HepG2 (cell line): ENCODE results near the gene MAP10. TPM values are rescaled to one million over a fixed set of nuclear protein-coding genes. Genes with fewer than 3 reads are reported as not detected.

Experiments
- ATAC-seq: fragments of 200-7000 bp; cut with Tn5 transposase; 3 replicates; pipeline ENCODE4 v1.9.1; 2020; ENCODE audit warnings: mild to moderate bottlenecking, moderate library complexity
- BruUV-seq: library from RNA; stranded (reverse); fragments of 400-500 nt; replicated peaks from 2 replicates; lab custom pipeline; 2021; lab: Mats Ljungman, UMichigan
- CTCF ChIA-PET: fragments of 300-600 bp; formaldehyde crosslinking; extraction: SDS; loops from one replicate; lab custom pipeline; 2021; ENCODE audit warnings: low total read pairs, inconsistent platforms, low intra/inter-chr PET ratio; lab: Yijun Ruan, JAX
- POLR2A ChIA-PET: fragments of 350-600 bp; sonication (Branson Sonifier 250); formaldehyde crosslinking; loops from one replicate; lab custom pipeline; 2020; ENCODE audit warnings: antibody characterized with exemption, inconsistent platforms; lab: Yijun Ruan, JAX
- DNase-seq: peaks from one replicate; pipeline ENCODE4 v3.0.0-alpha.2; 2015; ENCODE audit warnings: low spot score
- FAIRE-seq: peaks from 3 replicates; lab custom pipeline; 2011; peaks lifted over from hg19 to GRCh38; lab: Jason Lieb, UNC
- H2AFZ ChIP-seq: one replicate; pipeline ENCODE4 v1.6.1; 2011; ENCODE audit warnings: low read length, inconsistent platforms
- H3K27ac ChIP-seq: fragments of 300-600 bp; 3 replicates; pipeline ENCODE4 v1.8.0; 2011; ENCODE audit warnings: mixed run types, mild to moderate bottlenecking, mixed read lengths, low read length, inconsistent platforms; ENCODE audit not compliant: insufficient read depth; ENCODE audit errors: extremely low read length
- H3K27me3 ChIP-seq, 2 experiments: fragments of 200-600 bp in 1 of 2; 2 replicates in 1 of 2; 3 replicates in 1 of 2; pipeline versions ENCODE4 v1.6.0 to v1.8.0; 2011; ENCODE audit warnings: low read length in 2 of 2, mild to moderate bottlenecking in 2 of 2, moderate library complexity in 2 of 2, inconsistent platforms in 1 of 2; ENCODE audit not compliant: insufficient read depth in 2 of 2, control insufficient read depth in 1 of 2
- H3K36me3 ChIP-seq, 2 experiments: fragments of 200-600 bp in 1 of 2; replicated peaks in 1 of 2; 2 replicates in 1 of 2; 3 replicates in 1 of 2; pipeline versions ENCODE4 v1.5.1 to v1.8.0; 2011; ENCODE audit warnings: low read length in 2 of 2, inconsistent platforms in 1 of 2; ENCODE audit not compliant: insufficient read depth in 2 of 2, control insufficient read depth in 1 of 2
- H3K4me1 ChIP-seq: 2 replicates; pipeline ENCODE4 v1.5.1; 2012; ENCODE audit warnings: low read length, inconsistent platforms; ENCODE audit not compliant: insufficient read depth
- H3K4me2 ChIP-seq: 2 replicates; pipeline ENCODE4 v1.6.0; 2011; ENCODE audit warnings: low read depth, low read length, inconsistent platforms
- H3K4me3 ChIP-seq, 3 experiments: fragments of 200-600 bp in 1 of 3; sonication (generic), shearing (Covaris generic) in 1 of 3; replicated peaks in 1 of 3; 2 replicates each; pipeline ENCODE4 v1.5.1; 2011 to 2016; ENCODE audit warnings: low read length in 3 of 3, inconsistent platforms in 2 of 3, low read depth in 2 of 3, mild to moderate bottlenecking in 2 of 3, control low read depth in 1 of 3, mixed read lengths in 1 of 3; ENCODE audit not compliant: insufficient read depth in 1 of 3
- H3K79me2 ChIP-seq: one replicate; pipeline ENCODE4 v1.6.1; 2011; ENCODE audit warnings: low read length, inconsistent platforms; ENCODE audit not compliant: insufficient read depth
- H3K9ac ChIP-seq: 2 replicates; pipeline ENCODE4 v1.6.0; 2011; ENCODE audit warnings: mild to moderate bottlenecking, low read depth, low read length, inconsistent platforms; ENCODE audit not compliant: insufficient read depth
- H3K9me3 ChIP-seq: 2 replicates; pipeline ENCODE4 v1.5.1; 2012; ENCODE audit warnings: mild to moderate bottlenecking, low read length
- H4K20me1 ChIP-seq: 2 replicates; pipeline ENCODE4 v1.6.0; 2011; ENCODE audit warnings: inconsistent platforms, mild to moderate bottlenecking, low read length, moderate library complexity; ENCODE audit not compliant: insufficient read depth
- ETV6 ChIP-seq: sonication (generic); formaldehyde crosslinking; conservative IDR thresholded peaks from 2 replicates; pipeline ENCODE4 v1.4.0; 2020; ENCODE audit warnings: missing genetic modification reagents
- GABPA ChIP-seq, 2 experiments: IDR thresholded peaks; 2 replicates each; pipeline ENCODE4 v1.6.1; 2011 to 2016; ENCODE audit warnings: low read depth in 2 of 2, low read length in 1 of 2, missing biosample characterization in 1 of 2, missing genetic modification characterization in 1 of 2
- HOXA9 ChIP-seq: sonication (generic); formaldehyde crosslinking; IDR thresholded peaks from 2 replicates; pipeline ENCODE4 v1.8.1; 2022; ENCODE audit warnings: missing genetic modification reagents, mild to moderate bottlenecking, moderate library complexity, borderline replicate concordance
- ISX ChIP-seq: sonication (generic); formaldehyde crosslinking; conservative IDR thresholded peaks from 2 replicates; pipeline ENCODE4 v1.5.0; 2020; ENCODE audit warnings: missing genetic modification reagents
- MAFF ChIP-seq: IDR thresholded peaks from 2 replicates; pipeline ENCODE4 v1.6.1; 2011; ENCODE audit warnings: low read depth, low read length, improper control_type of control experiment
- PHF5A ChIP-seq: IDR thresholded peaks from one replicate; pipeline ENCODE4 v1.6.1; 2018; ENCODE audit warnings: low read depth, missing genetic modification reagents; ENCODE audit not compliant: unreplicated experiment
- RORA ChIP-seq: sonication (generic); formaldehyde crosslinking; IDR thresholded peaks from 2 replicates; pipeline ENCODE4 v1.5.0; 2020; ENCODE audit warnings: mild to moderate bottlenecking, missing genetic modification reagents, moderate library complexity
- ZNF12 ChIP-seq: sonication (generic); formaldehyde crosslinking; IDR thresholded peaks from 2 replicates; pipeline ENCODE4 v1.5.0; 2020; ENCODE audit warnings: missing genetic modification reagents
- ZNF317 ChIP-seq: sonication (generic); formaldehyde crosslinking; IDR thresholded peaks from 2 replicates; pipeline ENCODE4 v1.5.0; 2020; ENCODE audit warnings: mild to moderate bottlenecking, missing genetic modification reagents
- ZNF337 ChIP-seq: sonication (generic); formaldehyde crosslinking; IDR thresholded peaks from 2 replicates; pipeline ENCODE4 v1.5.1; 2020; ENCODE audit warnings: missing genetic modification reagents, low read depth, mild to moderate bottlenecking, borderline replicate concordance
- ZNF615 ChIP-seq: sonication (generic); formaldehyde crosslinking; IDR thresholded peaks from 2 replicates; pipeline ENCODE4 v1.5.0; 2020; ENCODE audit warnings: mild to moderate bottlenecking, missing genetic modification reagents, borderline replicate concordance
- ZNF670 ChIP-seq: sonication (generic); formaldehyde crosslinking; IDR thresholded peaks from 2 replicates; pipeline ENCODE4 v1.8.0; 2022; ENCODE audit warnings: mild to moderate bottlenecking, missing genetic modification reagents, borderline replicate concordance
- WGBS: methylation state at CpG from one replicate; pipeline ENCODE4 v1.1.6; 2017; ENCODE audit warnings: low lambda C conversion rate; 5-methylcytosine and 5-hydroxymethylcytosine counted together
- in situ Hi-C: cut with HindIII; loops from 2 replicates; pipeline ENCODE4 v1.10.0; 2017; ENCODE audit warnings: low pct_unique_long_range_greater_than_20kb; ENCODE audit not compliant: extremely low pct_ligation_motif_present
- intact Hi-C: fragments of 100-400 bp; cut with micrococcal nuclease; formaldehyde crosslinking; loops from one replicate; pipeline ENCODE4 v1.10.0; 2022; ENCODE audit not compliant: unreplicated experiment
- polyA plus RNA-seq, 8 experiments: library from polyadenylated mRNA; depleted of rRNA in 3 of 8; stranded (reverse) in 7 of 8; unstranded in 1 of 8; fragments of >200 nt; fragmentation: Illumina TruSeq in 4 of 8; extraction: Trizol in 4 of 8; gene quantifications; 2 replicates each; pipeline versions ENCODE4 v1.2.1 to v1.2.3, GENCODE V29; 2011 to 2016; ENCODE audit warnings: low read depth in 4 of 8, missing spikeins in 1 of 8, mixed read lengths in 1 of 8; ENCODE audit not compliant: insufficient read depth in 1 of 8
- total RNA-seq, 5 experiments: library from RNA; depleted of rRNA; stranded (reverse); fragments of >200 nt; fragmentation: Illumina TruSeq; extraction: Trizol; gene quantifications; 2 replicates each; pipeline ENCODE4 v1.2.3, GENCODE V29; 2016; ENCODE audit warnings: low read depth in 1 of 5
- TF ChIP-seq, protein P1 (sequence below): sonication (generic); formaldehyde crosslinking; conservative IDR thresholded peaks from 2 replicates; pipeline ENCODE4 v1.5.0; 2020; ENCODE audit warnings: missing genetic modification reagents
- TF ChIP-seq, protein P2 (sequence below): sonication (generic); formaldehyde crosslinking; IDR thresholded peaks from 2 replicates; pipeline ENCODE4 v1.5.0; 2020; ENCODE audit warnings: missing genetic modification reagents
- TF ChIP-seq, protein P3 (sequence below): sonication (generic); formaldehyde crosslinking; IDR thresholded peaks from 2 replicates; pipeline ENCODE4 v1.8.0; 2022; ENCODE audit warnings: mild to moderate bottlenecking, missing genetic modification reagents; ENCODE audit not compliant: insufficient replicate concordance

Gene MAP10
- total and polyA plus RNA-seq, 2 of the 13 experiments (the other 11 are each of a cell fraction or from before 2014, with no cell fraction given), result not detected

DNA sequence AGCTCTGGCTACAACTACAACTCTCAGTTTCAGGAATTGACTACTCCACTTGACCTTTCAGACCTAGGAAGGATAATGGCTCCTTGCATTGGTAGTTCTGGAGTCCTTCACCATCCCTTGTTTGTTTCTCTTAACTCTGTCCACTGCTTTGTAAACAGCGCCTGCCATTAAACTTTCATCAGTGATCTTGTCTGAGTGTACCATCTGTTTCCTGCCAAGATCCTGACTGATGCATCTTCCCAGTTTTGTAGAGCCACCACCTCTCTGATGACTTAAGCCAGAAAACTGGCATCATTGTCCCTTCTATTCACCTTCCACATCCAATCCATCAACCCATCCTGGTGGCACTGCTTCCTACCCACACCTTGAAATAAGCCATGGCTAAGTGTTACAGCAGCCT is 15.2 kb downstream of the MAP10 start:
- BruUV-seq, result no TSS peak
- Histone ChIP-seq H2AFZ (no peak overlapping the region), H3K9me3 (no peaks in the 10 kb centered on the region), H3K27ac (no peak overlapping the region), H3K4me1 (no peaks in the 10 kb centered on the region), H3K36me3 (no peaks in the 10 kb centered on the region), H3K4me3 (no peak overlapping the region), H3K4me2 (no peak overlapping the region), H3K9ac (no peak overlapping the region), H3K79me2 (no peaks in the 10 kb centered on the region), H4K20me1 (no peaks in the 10 kb centered on the region), H3K27me3 (no peaks in the 10 kb centered on the region)
- TF ChIP-seq ETV6 (CRISPR knock-in tag) (no peak), ZNF12 (no peak), MAFF (no peak)
- TF ChIP-seq, protein P1, sequence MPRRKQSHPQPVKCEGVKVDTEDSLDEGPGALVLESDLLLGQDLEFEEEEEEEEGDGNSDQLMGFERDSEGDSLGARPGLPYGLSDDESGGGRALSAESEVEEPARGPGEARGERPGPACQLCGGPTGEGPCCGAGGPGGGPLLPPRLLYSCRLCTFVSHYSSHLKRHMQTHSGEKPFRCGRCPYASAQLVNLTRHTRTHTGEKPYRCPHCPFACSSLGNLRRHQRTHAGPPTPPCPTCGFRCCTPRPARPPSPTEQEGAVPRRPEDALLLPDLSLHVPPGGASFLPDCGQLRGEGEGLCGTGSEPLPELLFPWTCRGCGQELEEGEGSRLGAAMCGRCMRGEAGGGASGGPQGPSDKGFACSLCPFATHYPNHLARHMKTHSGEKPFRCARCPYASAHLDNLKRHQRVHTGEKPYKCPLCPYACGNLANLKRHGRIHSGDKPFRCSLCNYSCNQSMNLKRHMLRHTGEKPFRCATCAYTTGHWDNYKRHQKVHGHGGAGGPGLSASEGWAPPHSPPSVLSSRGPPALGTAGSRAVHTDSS (CRISPR knock-in tag), result no peak
- in situ Hi-C loops (no loop called here), intact Hi-C loops (no loop called here)
- FAIRE-seq, result no peak
- ChIA-PET CTCF (no interaction called here), POLR2A (no interaction called here)
- no peak for ATAC-seq
- 91% methylated on average over 1 of the region's 1 CpG for WGBS
- DNase-seq, result no peak

DNA sequence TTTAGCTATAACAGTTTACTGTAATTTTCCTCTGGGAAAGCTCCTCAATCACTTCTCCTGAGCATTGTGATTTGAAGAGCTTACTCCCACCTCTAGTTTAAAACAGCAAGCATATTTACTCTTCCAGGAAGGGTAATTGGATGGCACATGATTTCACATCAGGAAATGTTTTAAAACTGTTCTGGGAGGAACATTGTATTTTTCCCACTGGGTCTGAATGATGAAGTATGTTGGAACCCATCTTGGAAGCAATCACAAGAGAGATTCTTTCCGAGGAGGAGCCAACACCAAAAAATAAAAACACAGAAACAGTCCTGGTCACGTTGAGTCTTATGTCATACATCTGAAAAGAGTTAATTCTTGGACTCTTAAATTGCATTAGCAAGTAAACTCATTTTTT is 17.3 kb downstream of the MAP10 start:
- Histone ChIP-seq H4K20me1 (no peaks in the 10 kb centered on the region), H3K79me2 (no peaks in the 10 kb centered on the region), H3K4me1 (no peaks in the 10 kb centered on the region), H3K4me3 (no peak overlapping the region), H3K4me2 (no peak overlapping the region), H3K27ac (no peak overlapping the region), H3K36me3 (no peaks in the 10 kb centered on the region), H3K9me3 (no peaks in the 10 kb centered on the region), H2AFZ (no peak overlapping the region), H3K9ac (no peak overlapping the region), H3K27me3 (no peaks in the 10 kb centered on the region)
- ChIA-PET CTCF (no interaction called here), POLR2A (no interaction called here)
- ATAC-seq, result no peak
- intact Hi-C loops (no loop called here), in situ Hi-C loops (no loop called here)
- FAIRE-seq, result no peak
- no peak for DNase-seq
- WGBS, result 17% methylated on average over 2 of the region's 2 CpGs
- no TSS peak for BruUV-seq
- TF ChIP-seq, protein P2, sequence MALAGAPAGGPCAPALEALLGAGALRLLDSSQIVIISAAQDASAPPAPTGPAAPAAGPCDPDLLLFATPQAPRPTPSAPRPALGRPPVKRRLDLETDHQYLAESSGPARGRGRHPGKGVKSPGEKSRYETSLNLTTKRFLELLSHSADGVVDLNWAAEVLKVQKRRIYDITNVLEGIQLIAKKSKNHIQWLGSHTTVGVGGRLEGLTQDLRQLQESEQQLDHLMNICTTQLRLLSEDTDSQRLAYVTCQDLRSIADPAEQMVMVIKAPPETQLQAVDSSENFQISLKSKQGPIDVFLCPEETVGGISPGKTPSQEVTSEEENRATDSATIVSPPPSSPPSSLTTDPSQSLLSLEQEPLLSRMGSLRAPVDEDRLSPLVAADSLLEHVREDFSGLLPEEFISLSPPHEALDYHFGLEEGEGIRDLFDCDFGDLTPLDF (CRISPR knock-in tag), result no peak
- TF ChIP-seq ZNF670, result no peak
- TF ChIP-seq ZNF337 (CRISPR knock-in tag), result no peak
- TF ChIP-seq ISX (CRISPR knock-in tag), result no peak
- no peak for TF ChIP-seq PHF5A (CRISPR knock-in tag)
- no peak for TF ChIP-seq RORA
- TF ChIP-seq GABPA (IDR thresholded peaks at IDR 0.05; ENCODE audit: low read depth, low read length), result no peak
- TF ChIP-seq GABPA (CRISPR knock-in tag; IDR thresholded peaks at IDR 0.05; ENCODE audit: low read depth), result no peak
- TF ChIP-seq ZNF615, result no peak
- TF ChIP-seq ZNF317 (CRISPR knock-in tag), result no peak
- TF ChIP-seq, protein P3, sequence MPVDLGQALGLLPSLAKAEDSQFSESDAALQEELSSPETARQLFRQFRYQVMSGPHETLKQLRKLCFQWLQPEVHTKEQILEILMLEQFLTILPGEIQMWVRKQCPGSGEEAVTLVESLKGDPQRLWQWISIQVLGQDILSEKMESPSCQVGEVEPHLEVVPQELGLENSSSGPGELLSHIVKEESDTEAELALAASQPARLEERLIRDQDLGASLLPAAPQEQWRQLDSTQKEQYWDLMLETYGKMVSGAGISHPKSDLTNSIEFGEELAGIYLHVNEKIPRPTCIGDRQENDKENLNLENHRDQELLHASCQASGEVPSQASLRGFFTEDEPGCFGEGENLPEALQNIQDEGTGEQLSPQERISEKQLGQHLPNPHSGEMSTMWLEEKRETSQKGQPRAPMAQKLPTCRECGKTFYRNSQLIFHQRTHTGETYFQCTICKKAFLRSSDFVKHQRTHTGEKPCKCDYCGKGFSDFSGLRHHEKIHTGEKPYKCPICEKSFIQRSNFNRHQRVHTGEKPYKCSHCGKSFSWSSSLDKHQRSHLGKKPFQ (CRISPR knock-in tag), result no peak
- no peak for TF ChIP-seq HOXA9 (CRISPR knock-in tag)
